Measurements from ENCODE around the gene SEC31B. TPM values are rescaled to one million over a fixed set of nuclear protein-coding genes. Genes with fewer than 3 reads are reported as not detected.

Gene SEC31B
- total RNA-seq, 2 donors from 2014 or later: 11.2 to 12.7 TPM

- DNase-seq (ENCODE audit: low spot score) (no peak), ATAC-seq (ENCODE audit: insufficient number of reproducible peaks, low FRiP score, low read depth) (no peak)
- TF ChIP-seq CTCF (IDR thresholded peaks at IDR 0.05): no peak
- no peaks in the 10 kb centered on the region for H3K36me3 ChIP-seq
- no peaks in the 10 kb centered on the region for H3K9me3 ChIP-seq
- H3K4me1 ChIP-seq (ENCODE audit: control insufficient read depth in 1 of 2, low read depth in 2 of 2): peaks cover 8 to 13% of the 10 kb centered on the region in 2 donors
- no peaks in the 10 kb centered on the region for H3K27me3 ChIP-seq (replicated peaks; ENCODE audit: insufficient read depth)
- no peak overlapping the region for H3K4me3 ChIP-seq
- no peak overlapping the region for H3K27ac ChIP-seq
Observed at GRCh38 chr10:100565206-100565985, 45.7 kb upstream of the SEC31B start.

- no peak for ATAC-seq (ENCODE audit: insufficient number of reproducible peaks, low FRiP score, low read depth)
- Histone ChIP-seq H3K9me3 (no peaks in the 10 kb centered on the region), H3K36me3 (no peaks in the 10 kb centered on the region), H3K4me1 (ENCODE audit: control insufficient read depth in 1 of 2, low read depth in 2 of 2) (peaks cover 8 to 13% of the 10 kb centered on the region in 2 donors), H3K27me3 (replicated peaks; ENCODE audit: insufficient read depth) (no peaks in the 10 kb centered on the region), H3K27ac (no peak overlapping the region), H3K4me3 (peak overlapping the region; percentile 39)
- DNase-seq (ENCODE audit: low spot score): no peak
- peak; percentile 47 for TF ChIP-seq CTCF (IDR thresholded peaks at IDR 0.05)
Observed at GRCh38 chr10:100562008-100562672, 42.5 kb upstream of the SEC31B start.

- H3K27me3 ChIP-seq (replicated peaks; ENCODE audit: insufficient read depth): no peaks in the 10 kb centered on the region
Observed at GRCh38 chr10:100561005-100561404, 41.3 kb upstream of the SEC31B start.

GRCh38 chr10:100560248-100560647 lies 40.6 kb upstream of the SEC31B start:
- DNase-seq (ENCODE audit: low spot score) (no peak), ATAC-seq (ENCODE audit: insufficient number of reproducible peaks, low FRiP score, low read depth) (no peak)
- Histone ChIP-seq H3K4me1 (ENCODE audit: control insufficient read depth in 1 of 2, low read depth in 2 of 2) (peaks cover 8 to 13% of the 10 kb centered on the region in 2 donors), H3K27me3 (replicated peaks; ENCODE audit: insufficient read depth) (no peaks in the 10 kb centered on the region), H3K36me3 (peaks cover 5% of the 10 kb centered on the region), H3K9me3 (no peaks in the 10 kb centered on the region), H3K27ac (no peak overlapping the region), H3K4me3 (no peak overlapping the region)
- no peak for TF ChIP-seq CTCF (IDR thresholded peaks at IDR 0.05)

More at GRCh38 chr10:100561005-100561404, 41.3 kb upstream of the SEC31B start:
- DNase-seq (ENCODE audit: low spot score) (no peak), ATAC-seq (ENCODE audit: insufficient number of reproducible peaks, low FRiP score, low read depth) (no peak)
- no peak overlapping the region for H3K4me3 ChIP-seq
- H3K4me1 ChIP-seq (ENCODE audit: control insufficient read depth in 1 of 2, low read depth in 2 of 2): peaks cover 8 to 13% of the 10 kb centered on the region in 2 donors
- H3K9me3 ChIP-seq: no peaks in the 10 kb centered on the region
- no peak for TF ChIP-seq CTCF (IDR thresholded peaks at IDR 0.05)
- no peak overlapping the region for H3K27ac ChIP-seq
- peaks cover 5% of the 10 kb centered on the region for H3K36me3 ChIP-seq

- no peaks in the 10 kb centered on the region for H3K4me1 ChIP-seq (ENCODE audit: control insufficient read depth in 1 of 2, low read depth in 2 of 2)
- no peak overlapping the region for H3K27ac ChIP-seq
- H3K4me3 ChIP-seq: no peak overlapping the region
- ATAC-seq (ENCODE audit: insufficient number of reproducible peaks, low FRiP score, low read depth): no peak
- H3K36me3 ChIP-seq: peaks cover 13% of the 10 kb centered on the region
- no peaks in the 10 kb centered on the region for H3K9me3 ChIP-seq
- TF ChIP-seq CTCF (IDR thresholded peaks at IDR 0.05): no peak
- no peak for DNase-seq (ENCODE audit: low spot score)
- no peaks in the 10 kb centered on the region for H3K27me3 ChIP-seq (replicated peaks; ENCODE audit: insufficient read depth)
Observed at GRCh38 chr10:100554902-100555301, 35.2 kb upstream of the SEC31B start.
